CD4-positive, alpha-beta T cell treated with Interleukin-4 for 4 hours (primary cell): ENCODE data around the gene MAGED2.
A peak's percentile ranks its signal among the peaks of the same experiment; 100 is the strongest.
"Not testable (repeated sequence)": the region's sequence is repeated elsewhere in the genome, so short reads cannot be mapped to it uniquely, and the experiment has no call there.

ENCODE experiments used
- DNase-seq: peaks from one replicate; pipeline ENCODE4 v3.0.0-alpha.2; 2020

Gene MAGED2, protein sequence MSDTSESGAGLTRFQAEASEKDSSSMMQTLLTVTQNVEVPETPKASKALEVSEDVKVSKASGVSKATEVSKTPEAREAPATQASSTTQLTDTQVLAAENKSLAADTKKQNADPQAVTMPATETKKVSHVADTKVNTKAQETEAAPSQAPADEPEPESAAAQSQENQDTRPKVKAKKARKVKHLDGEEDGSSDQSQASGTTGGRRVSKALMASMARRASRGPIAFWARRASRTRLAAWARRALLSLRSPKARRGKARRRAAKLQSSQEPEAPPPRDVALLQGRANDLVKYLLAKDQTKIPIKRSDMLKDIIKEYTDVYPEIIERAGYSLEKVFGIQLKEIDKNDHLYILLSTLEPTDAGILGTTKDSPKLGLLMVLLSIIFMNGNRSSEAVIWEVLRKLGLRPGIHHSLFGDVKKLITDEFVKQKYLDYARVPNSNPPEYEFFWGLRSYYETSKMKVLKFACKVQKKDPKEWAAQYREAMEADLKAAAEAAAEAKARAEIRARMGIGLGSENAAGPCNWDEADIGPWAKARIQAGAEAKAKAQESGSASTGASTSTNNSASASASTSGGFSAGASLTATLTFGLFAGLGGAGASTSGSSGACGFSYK

DNA sequence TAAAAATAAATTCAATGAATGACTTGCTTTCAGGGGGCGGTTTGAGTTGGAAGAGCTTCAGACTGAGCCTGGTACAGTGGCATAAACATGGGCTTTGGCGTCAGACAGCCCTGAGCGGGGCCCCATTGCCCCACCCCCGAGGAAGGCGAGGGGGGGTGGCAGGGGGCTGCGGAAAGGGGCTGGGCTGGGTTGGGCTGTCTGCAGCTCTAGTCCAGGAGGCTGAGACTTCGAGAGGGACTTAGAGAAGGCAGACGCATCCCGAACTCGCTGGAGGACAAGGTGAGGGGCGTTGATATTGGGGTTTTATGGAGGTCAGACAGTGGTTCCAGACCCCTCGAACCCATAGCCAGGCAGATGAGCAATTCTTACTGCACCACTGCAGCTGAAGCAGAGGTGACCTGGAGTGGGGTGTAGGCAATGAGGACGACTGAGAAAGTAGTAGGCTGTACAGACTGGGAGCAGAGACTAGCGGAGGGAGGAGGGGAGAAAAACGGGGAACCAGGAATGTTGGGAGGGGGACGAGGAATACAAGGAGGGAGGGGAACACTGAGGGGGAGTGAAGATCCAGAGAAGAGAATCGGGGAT lies at the start of gene MAGED2:
TSS of gene MAGED2 (plus strand) at position 222 of the 585 bp plus-strand sequence. CDS start 1,587 bp downstream, outside the sequence.
- DNase-seq: peak; percentile 50

DNA sequence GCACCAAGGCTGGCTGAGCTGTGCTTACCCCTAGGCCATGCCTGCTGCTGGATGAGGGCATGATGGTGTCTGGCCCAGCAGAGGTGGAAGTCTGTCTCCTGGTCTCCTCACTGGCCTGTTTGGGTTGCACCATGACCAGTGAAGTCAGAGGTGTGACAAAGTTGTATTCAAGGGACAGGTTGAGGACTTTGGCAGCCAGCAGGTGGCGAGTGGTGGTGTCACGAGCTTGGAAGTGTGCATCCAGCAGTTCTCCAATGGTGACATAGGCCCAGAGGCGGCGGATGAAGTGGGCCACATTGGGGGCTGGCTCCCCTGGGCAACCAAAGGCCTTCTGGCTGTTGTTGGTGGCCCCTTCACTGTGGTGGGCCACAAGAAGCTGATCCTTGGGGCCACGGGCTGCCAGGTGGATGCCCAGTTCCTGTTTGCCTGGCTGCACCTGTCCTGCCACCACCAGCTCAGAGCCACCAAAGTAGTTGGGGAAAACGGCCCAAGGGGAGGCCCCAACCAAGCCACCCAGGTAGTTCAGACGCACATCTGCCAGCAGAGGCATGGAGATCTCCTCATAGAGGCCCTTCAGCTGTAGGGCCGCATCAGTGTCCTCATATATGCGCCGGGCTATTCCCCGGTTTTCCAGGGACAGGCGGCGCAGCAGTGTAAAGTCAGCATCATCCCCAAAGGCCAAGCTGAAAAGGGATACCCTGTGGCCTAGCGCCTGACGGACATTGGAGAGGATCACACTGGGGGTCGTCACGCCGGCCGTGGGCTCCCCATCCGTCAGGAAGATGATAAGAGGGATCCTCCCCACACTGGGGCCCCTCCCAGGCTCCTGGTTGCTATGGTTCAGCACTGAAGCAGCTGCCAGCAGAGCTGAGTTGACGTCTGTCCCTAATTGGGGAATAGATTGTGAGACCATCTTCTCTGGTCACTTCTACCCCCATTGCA lies 49.2 kb upstream of the MAGED2 start:
- no peak for DNase-seq

DNA sequence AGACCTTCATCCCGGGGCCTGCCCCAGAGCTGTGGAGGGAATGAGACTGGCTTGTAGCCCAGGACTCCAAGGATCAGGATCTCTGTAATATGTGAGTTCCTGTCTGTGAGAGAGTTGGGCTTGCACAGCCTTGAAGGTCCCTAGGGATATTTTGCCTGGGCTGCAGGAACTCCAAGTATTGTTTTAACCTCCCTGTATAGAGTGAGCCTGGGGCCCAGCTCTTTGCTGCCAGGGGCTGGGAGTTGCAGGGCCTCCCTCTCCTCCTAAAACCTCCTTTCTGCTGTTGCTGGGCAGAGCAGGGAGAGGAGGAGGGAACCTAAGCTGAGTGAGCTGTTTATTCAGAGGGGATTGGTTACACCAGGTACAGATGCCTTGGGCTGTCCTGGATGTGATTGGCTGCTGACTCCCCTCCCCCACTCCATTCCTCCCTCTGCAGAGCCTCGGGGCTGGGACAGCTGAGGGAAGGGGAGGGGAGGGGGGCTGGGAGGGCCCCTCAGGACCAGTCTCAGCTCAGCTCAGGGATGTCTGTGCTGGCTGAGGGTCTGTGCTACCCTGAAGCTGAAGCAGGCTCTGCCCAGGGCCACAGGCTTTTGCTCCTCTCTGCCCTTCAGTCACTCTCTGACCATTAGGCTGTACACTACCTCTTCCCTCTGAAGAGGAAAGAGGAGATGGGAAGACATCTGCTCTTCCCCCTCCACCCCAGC lies 33.0 kb upstream of the MAGED2 start:
- DNase-seq: not testable (repeated sequence)

DNA sequence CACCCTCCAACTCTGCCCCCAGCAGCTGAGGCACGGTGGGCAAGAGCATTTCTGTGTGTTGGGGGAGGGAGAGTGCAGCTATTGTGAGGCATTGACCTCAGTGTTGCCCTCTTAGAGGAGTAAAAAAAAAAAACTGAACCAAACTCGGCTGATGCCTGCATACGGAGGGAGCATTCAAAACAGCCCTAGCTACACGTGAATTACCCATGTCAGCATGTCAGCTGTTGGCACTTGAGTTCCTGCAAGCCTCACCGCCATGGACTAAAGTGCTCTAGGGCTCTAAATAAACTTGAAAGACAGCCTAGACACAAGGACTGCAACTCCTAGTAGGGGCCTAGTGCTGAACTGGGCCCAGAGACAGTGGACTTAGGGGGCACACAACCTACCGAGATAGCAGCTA lies 31.5 kb upstream of the MAGED2 start:
- no peak for DNase-seq

DNA sequence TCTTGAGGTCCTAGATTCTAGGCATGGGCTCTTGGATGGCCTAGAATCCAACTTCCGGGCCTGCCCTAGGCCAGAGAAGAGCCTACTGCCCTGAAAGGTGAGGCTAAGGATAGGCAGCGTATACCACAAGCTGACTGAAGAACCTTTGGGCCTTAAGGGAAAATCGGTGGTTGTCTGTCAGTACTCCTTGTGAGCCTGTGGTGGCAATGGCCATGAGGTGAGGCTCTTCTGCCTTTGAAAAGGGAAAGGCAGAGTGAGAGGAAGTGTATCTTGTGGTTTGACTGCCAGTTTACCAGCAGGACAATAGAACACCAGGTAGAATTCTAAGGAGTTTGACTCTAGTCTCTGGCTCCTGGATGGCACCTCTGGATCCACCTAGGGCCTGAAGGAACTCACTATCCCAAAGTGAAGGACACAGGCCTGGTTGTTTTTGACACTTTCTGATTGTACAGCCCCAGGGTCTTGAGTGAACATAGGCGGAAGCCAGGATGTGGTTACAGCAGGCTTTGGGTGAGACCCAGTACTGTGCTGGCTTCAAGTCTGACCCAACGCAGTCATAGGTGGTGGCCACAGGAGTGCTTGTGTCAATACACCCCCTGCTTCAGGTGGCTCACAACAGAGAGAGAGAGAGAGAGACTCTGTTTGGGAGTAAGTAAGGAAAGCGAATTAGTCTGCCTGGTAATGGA lies 30.4 kb upstream of the MAGED2 start:
- no peak for DNase-seq

DNA sequence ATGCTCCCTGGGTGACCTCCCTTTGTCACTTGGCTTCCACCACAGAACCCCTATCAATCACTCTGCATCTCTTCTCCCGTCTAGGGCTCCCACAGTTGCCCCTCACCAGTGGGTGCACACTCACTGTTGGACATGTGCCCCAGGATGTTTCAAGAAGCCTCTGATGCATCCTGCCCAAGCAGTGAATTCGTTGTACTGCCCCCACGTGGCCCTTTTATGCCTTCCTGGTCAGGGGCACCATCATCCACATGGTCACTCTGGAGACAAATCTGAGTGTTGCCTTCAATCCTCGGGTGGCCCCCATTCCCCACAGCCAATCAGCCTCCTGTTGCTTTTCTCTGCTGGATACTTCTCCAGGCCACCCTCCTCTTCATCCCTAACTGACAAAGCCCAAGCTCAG lies 21.6 kb upstream of the MAGED2 start:
- no peak for DNase-seq

DNA sequence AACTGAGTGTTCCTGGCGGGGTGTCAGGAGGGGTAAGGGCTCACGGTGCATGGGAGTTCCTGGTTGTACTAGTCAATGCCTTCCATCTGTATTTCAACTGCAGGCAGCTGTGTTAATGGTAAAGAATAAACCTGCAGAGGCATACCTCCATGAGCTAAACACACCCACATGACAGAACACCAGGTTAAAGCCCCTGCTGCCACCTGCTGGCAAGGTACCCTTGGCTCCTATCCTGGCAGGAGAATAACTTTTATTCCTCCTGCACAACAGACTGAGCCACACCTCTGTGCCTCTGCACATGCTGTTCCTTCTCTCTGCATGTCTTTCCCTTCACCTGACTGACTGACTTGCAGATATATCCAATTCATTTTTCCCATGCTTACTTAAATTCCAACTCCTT lies 20.6 kb upstream of the MAGED2 start:
- peak; percentile 24 for DNase-seq

DNA sequence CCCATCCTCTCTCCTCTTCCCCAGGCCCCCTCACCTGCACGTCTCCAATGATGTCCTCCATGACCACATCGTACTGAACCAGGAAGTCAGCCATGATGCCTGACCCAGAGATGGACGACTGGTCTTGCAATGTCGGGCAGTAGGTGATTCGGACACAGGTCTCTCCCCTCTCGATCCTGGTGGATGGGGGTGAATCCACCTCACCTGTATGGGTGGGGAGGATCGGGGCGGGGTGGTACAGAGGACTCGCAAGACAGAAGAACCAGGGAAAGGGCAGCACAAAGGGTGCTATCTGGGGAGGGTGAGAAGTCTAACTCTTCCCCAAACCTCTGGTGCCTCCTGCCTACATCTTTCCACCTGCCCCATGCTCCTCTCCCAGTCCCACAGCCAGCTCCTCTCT lies 19.1 kb upstream of the MAGED2 start:
- DNase-seq: no peak

DNA sequence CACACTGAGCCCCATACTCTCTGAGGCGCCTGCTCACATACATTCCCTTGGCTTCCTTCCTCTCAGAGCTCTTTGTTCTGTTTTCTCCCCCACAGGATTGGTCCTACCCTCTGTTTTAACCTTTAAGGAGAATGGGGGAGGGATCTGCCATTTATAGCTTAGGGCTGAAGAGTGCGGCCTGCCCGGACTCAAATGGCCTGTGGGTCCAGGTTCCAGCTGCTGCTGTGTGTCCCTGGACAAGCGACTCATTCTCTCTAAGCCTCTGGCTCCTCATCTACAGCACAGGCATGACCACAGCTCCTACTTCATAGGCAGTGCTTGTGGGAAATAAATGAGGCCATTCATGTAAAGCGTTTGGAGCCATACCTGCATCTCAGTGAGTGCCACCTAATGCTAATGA lies 18.1 kb upstream of the MAGED2 start:
- DNase-seq: not testable (repeated sequence)

DNA sequence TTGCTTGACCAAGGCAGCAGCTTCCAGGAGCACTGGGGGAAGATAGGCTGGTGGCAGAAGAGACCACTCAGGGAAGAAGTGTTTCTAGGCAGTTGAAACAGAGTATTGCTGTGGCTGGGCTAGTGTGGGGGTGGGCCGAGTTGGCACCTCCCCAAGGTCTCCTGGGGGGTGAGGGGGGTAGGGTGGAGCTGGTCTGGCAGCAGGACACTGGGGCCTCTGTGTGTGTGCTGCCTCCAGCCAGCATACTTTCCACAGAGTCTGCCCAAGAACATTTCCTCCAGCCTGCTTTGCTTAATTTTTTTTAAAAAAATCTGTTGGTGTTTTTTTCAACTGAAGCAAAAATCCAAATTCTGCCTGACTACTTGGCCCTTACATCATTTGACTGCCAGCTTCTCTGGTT lies 13.5 kb upstream of the MAGED2 start:
- DNase-seq: no peak

DNA sequence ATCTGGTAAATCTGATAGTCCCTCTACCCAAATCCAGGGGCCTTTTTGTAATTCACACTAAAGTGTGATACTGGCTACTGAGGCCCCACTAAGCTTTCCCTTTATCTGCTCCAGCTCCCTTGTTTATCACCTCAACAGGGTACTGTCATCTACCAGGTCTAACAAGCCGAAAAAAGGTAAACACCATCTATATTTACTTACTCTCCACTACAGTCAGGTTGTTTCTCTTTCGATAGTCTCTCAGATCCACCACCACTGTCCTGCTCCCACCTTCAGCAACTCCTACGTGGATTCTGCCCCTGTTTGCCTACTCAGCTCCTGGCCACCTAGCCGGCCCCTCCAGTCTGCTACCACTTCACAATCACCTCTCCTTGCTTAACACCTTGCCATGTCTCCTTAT lies 12.8 kb upstream of the MAGED2 start:
- no peak for DNase-seq

DNA sequence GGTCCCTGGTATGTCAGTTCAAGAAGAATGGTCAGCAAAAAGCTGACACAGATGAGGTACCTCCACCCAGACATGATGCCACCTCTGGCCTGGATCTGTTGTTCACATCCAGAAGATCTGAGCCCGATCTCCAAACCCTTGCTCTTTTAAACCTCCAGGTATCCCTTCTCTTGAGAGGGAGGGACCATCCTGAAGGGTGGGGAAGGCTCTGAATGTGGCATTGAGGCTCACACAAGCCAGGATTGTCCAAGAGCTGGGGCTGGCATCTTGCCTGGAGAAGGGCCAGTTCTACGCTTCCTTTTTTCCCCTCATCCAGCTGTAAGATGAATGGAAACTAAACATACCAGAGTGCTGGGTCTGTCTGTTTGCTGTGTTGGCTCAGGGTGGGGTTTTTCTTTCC lies 9.4 kb upstream of the MAGED2 start, which contains the start of gene ITIH6:
TSS of gene ITIH6 (minus strand) at position 119 of the 400 bp plus-strand sequence. CDS start at position 74, 45 bp downstream.
- no peak for DNase-seq

DNA sequence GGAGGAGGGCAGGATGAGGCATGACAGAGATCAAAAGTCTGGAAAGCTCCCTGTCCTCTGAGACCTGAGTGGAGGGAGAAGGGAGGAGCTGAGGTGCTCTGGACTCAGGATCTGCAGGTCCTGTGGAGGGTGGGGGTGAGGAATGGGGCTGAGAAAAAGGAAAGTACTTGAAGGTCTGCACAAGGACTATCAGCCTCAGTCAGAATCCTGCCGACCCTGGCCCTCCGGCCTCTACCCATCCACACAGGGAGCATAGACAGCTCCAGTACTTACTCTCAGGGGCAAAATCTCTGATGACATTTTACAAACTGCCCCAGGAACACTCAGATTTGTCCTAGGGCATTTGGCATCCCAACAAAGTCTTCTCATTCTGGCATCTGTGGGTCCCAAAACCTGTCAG lies 8.5 kb upstream of the MAGED2 start:
- DNase-seq: no peak

DNA sequence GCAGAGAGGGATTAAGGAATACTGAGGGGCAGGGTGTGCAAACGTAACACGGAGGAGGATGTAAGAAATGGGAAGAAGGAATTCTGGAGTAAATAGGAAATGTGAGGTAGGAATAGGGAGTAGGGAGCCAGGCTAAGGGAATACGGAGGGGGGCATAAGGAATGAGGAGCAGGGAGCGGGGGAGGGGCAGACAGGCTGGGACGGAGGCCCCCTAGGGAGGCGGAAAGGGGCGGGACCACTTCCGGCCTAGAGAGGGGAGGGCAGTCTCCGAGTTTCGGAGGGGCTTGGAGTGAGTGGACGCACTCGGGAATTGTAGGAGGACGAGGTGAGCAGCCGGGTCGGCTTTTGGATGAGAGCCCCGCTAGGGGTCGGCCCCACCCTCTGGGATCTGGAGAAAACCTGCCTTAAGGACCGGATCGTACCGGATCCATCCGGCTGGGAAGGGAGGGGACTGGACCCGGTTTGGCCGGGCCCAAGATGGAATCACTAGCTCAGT lies 612 bp downstream of the MAGED2 start:
- no peak for DNase-seq

DNA sequence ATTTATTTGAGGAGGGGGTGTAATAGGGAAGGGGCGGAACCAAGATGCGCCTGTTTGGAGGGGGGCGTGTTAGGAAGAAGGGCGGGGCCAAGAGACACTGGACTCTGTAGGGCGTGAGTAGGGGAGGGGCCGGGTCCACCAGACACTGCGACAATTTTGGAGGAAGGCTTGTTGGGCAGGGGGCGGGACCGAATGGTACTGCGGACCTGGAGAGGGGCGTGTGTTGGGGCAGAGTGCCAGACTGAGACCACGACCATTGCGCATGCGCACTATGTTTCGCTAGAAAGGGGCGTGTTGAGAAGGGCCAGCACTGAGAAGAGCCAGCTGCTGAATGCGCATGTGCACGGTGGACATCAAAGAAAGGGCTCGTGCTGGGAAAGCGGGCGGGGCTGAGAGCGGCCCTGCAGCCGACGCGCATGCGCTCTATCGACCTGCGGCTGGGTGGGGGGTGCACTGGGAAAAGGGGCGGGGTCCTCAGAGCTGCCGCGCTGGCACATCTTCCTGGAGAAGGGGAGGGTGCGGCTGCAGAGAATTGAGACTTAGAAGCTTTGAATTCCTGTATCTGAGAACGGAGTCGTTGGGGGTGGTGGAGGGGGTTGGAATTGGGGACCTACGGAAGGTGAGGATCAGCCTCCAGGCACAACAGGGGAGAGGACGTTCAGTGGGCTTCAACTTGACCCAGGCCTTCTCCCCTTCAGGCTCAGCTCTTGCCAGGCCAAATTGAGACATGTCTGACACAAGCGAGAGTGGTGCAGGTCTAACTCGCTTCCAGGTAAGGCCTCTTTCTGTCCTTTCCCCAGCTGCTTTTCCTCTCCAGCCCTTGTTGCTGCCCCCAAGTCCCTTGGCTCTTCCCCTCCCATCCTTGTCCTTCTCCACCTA lies 1.3 kb downstream of the MAGED2 start:
- peak; percentile 93 for DNase-seq

DNA sequence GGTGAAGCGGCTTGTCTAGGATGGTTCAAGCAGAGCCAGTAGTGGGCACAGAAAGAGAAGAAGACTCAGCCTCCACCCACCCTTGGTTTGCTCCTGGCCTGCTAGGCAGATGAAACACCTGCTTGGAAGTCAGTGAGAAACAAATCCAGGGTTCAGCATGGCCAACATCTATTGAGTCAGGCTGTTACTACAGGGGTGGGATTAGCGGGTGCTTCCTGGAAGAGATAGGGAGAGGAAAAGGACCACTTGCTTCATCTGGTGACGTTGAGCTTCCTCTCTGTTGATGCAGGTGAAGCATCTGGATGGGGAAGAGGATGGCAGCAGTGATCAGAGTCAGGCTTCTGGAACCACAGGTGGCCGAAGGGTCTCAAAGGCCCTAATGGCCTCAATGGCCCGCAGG lies 3.0 kb downstream of the MAGED2 start:
- no peak for DNase-seq

DNA sequence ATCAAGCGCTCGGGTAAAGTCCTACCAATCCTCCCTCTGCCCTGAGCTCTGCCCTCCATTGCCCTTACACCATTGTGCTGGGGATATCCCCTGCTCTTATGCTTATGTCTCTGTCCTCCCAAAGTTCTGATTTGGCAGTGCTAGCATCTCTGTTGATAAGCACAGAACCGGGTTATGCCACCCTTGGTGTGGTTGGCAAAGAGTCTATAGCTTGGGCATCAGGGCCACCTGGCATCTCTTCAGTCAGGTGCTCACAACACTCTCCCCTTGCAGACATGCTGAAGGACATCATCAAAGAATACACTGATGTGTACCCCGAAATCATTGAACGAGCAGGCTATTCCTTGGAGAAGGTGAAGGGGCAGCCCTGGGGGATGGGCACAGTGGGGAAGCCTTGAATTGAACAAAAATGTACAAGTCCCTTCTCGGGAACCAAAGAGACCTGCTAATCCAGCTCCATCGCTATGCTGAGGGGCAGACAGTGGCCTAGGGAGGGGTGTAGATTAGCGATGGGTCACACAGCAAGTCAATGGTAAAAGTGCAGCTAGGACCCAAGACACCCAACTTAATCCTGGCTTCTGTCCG lies 3.8 kb downstream of the MAGED2 start:
- no peak for DNase-seq

DNA sequence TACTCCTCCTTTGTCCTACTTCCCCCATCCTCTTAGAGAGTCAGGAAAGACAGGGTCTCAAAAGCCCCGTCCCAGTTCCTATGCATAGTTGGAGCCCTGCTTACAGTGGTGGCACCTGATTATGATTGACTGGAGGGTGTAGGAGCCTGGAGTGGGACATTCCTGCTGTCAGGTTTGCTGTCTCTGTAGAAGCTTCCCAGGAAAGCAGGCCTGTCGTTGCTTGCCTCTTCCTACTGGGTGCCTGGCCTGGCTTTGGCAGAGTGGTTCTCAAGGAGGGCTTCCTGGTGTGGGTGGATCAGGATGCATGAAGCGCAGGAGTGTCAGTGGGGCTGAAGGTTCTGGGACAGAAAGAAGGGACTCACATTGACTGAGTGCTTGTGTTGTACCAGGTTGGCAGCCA lies 4.8 kb downstream of the MAGED2 start:
- no peak for DNase-seq

DNA sequence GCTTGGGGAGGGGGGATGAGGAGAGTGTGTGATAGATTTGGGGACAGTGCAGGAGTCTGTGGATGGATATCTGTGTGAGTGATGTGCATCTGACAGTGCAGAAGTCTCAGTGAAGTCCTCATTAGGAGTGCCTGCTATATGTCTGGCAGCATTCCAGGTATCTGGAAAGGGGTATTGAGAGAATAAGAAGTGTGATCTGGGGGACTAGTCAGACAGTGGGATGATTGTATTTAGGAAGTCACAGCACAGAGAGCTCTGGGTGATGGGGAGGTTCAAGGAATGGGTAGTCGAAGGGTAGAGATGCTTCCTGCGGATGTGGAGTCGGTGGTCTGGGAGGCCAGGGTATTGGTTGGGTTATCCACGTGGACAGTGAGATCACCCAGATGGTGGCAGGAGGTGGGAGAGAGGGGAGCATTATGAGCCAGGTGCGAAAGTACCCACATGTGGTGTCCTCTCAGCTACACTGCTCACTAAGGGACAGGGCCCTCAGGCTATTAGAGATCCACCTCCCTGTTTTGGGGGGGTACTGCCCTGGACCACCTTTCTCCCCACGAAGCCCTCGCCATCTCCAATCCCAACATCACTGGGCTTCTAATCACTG lies 9.8 kb downstream of the MAGED2 start:
- no peak for DNase-seq

DNA sequence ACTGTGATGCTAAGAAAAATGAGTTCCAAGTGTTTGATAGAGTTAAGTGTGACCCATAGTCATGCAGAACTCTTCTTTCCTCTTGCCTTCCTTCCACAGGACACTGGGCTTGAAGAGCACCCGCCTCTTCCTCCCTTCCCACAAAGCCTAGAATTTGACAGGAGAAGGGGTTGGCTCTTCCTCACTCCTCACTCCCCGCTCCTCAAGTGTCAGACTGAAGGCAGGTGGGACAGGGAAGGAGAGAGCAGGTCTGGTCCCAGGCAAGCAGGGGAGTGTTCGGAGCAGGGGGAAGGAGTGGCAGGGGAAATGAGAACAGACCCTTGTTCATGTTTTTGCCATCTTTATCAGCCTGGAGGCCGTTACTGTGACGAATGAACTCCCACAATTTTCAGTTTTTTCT lies 10.7 kb downstream of the MAGED2 start:
- no peak for DNase-seq
